Non-pigmented ciliary epithelial cell (primary cell): ENCODE measurements around the gene ADAM20.
"Not testable (repeated sequence)": the region's sequence is repeated elsewhere in the genome, so short reads cannot be mapped to it uniquely, and the experiment has no call there.

Experiments used
- DNase-seq: peaks from one replicate; pipeline ENCODE4 v3.0.0-alpha.2; 2010; ENCODE audit warnings: low read depth

The ADAM20 gene

GRCh38 chr14:70534904-70535303 is at the start of gene ADAM20:
ADAM20 (minus strand) TSS chr14:70535004; CDS start chr14:70524757, 10,247 bp downstream.
- DNase-seq = no peak

- DNase-seq = no peak
These were observed 42.1 kb upstream of the ADAM20 start for GRCh38 chr14:70576891-70577290.

GRCh38 chr14:70573050-70573449 is 38.2 kb upstream of the ADAM20 start:
- DNase-seq = no peak

- no peak for DNase-seq
These were observed 36.3 kb upstream of the ADAM20 start for GRCh38 chr14:70571139-70571538.

GRCh38 chr14:70567791-70568190 is 33.0 kb upstream of the ADAM20 start:
- DNase-seq = no peak

- no peak for DNase-seq
These were observed 29.1 kb upstream of the ADAM20 start for GRCh38 chr14:70563869-70564268.

GRCh38 chr14:70563417-70563816 is 28.6 kb upstream of the ADAM20 start:
- DNase-seq = no peak

- no peak for DNase-seq
These were observed 23.6 kb upstream of the ADAM20 start for GRCh38 chr14:70558356-70558755.

- DNase-seq = no peak
These were observed 21.1 kb upstream of the ADAM20 start for GRCh38 chr14:70555890-70556289.

- no peak for DNase-seq
These were observed 3.3 kb upstream of the ADAM20 start for GRCh38 chr14:70538087-70538486.

- no peak for DNase-seq
These were observed 2.0 kb upstream of the ADAM20 start for GRCh38 chr14:70536830-70537229.

GRCh38 chr14:70530417-70530816 is 4.4 kb downstream of the ADAM20 start:
- no peak for DNase-seq

- no peak for DNase-seq
These were observed 7.2 kb downstream of the ADAM20 start for GRCh38 chr14:70527501-70528105.

- DNase-seq = no peak
These were observed 9.1 kb downstream of the ADAM20 start for GRCh38 chr14:70525691-70526090.

- DNase-seq = no peak
These were observed 19.0 kb downstream of the ADAM20 start for GRCh38 chr14:70515811-70516210.

- DNase-seq = no peak
These were observed 20.4 kb downstream of the ADAM20 start for GRCh38 chr14:70514168-70515069.

GRCh38 chr14:70498191-70498590 is 36.6 kb downstream of the ADAM20 start:
- no peak for DNase-seq

- DNase-seq = no peak
These were observed 45.1 kb downstream of the ADAM20 start for GRCh38 chr14:70489579-70490200.

- DNase-seq = not testable (repeated sequence)
These were observed 57.3 kb downstream of the ADAM20 start for GRCh38 chr14:70477356-70478105.

GRCh38 chr14:70475459-70475858 is 59.3 kb downstream of the ADAM20 start:
- not testable (repeated sequence) for DNase-seq

GRCh38 chr14:70473825-70474224 is 61.0 kb downstream of the ADAM20 start:
- DNase-seq = no peak
